Choroid plexus epithelial cell (primary cell): ENCODE results near the gene DEPDC1B.
"Not testable (repeated sequence)": the region's sequence is repeated elsewhere in the genome, so short reads cannot be mapped to it uniquely, and the experiment has no call there.

ENCODE experiments used
- DNase-seq: peaks from one replicate; pipeline ENCODE4 v3.0.0-alpha.2; 2010; ENCODE audit warnings: low read depth
- H3K4me3 ChIP-seq: 2 replicates; pipeline ENCODE4 v1.5.1; 2011; ENCODE audit warnings: low read depth, mild to moderate bottlenecking, control low read depth, low read length, moderate library complexity
- TF ChIP-seq, protein P1 (sequence below): conservative IDR thresholded peaks from 2 replicates; pipeline ENCODE4 v1.5.1; 2011; ENCODE audit warnings: low read depth, mild to moderate bottlenecking, control low read depth, inconsistent platforms, low read length, moderate library complexity

Gene DEPDC1B

DNA sequence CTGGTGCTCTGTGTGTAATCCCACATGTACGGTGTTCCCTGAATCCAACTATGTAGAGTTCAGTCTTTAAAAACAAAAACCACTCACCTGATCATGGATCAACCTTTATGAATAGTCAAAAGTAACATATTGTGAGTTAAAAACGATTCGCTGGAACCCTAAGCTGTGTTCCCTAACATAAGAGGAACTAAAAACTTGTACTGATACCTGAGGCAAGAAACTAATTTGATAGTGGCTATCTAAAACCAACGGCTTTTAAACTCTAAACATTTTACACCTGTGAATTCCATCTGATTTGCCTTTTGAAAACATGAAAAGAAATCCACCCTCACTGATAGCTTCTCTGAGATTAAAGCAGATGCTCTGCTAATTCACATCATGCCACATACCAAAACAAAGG is 101.5 kb downstream of the DEPDC1B start:
- TF ChIP-seq, protein P1, sequence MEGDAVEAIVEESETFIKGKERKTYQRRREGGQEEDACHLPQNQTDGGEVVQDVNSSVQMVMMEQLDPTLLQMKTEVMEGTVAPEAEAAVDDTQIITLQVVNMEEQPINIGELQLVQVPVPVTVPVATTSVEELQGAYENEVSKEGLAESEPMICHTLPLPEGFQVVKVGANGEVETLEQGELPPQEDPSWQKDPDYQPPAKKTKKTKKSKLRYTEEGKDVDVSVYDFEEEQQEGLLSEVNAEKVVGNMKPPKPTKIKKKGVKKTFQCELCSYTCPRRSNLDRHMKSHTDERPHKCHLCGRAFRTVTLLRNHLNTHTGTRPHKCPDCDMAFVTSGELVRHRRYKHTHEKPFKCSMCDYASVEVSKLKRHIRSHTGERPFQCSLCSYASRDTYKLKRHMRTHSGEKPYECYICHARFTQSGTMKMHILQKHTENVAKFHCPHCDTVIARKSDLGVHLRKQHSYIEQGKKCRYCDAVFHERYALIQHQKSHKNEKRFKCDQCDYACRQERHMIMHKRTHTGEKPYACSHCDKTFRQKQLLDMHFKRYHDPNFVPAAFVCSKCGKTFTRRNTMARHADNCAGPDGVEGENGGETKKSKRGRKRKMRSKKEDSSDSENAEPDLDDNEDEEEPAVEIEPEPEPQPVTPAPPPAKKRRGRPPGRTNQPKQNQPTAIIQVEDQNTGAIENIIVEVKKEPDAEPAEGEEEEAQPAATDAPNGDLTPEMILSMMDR, result no peak
- H3K4me3 ChIP-seq, result no peak overlapping the region
- DNase-seq, result no peak

DNA sequence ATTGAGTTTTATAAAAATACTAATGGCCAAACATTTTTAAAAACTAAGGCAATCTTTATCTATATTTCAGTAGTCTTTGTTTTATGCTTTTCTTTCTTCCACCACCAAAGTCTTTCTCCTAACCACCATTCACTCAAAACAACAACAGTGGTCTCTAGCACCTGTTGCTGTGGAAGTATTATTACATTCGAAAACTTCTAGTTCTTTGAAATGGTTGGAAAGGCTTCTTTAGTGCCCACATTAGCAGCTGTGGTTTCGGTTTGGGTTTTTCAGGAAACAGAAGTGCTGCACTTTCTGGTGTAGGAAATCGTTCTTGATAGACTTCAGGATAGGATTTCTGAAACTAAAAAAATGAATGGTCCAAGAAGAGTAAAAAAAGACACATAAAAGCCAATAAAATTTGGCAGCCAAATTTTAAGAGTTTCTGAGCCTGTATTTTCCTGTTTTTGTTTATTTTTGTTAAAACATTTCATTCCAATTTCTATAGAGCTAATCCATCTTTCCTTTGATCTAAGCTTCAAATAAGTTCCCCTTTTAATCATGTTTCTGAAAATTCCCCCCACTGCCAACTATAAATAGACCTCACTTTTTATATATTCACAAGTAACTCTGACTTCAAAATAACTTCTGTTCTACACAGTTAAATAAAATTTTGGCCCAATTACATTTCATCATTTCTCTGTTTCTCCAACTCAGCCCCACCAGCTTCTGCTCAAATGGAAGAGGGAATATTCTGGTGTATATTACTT is 102.2 kb downstream of the DEPDC1B start:
- no peak overlapping the region for H3K4me3 ChIP-seq
- TF ChIP-seq, protein P1, result no peak
- DNase-seq, result no peak

DNA sequence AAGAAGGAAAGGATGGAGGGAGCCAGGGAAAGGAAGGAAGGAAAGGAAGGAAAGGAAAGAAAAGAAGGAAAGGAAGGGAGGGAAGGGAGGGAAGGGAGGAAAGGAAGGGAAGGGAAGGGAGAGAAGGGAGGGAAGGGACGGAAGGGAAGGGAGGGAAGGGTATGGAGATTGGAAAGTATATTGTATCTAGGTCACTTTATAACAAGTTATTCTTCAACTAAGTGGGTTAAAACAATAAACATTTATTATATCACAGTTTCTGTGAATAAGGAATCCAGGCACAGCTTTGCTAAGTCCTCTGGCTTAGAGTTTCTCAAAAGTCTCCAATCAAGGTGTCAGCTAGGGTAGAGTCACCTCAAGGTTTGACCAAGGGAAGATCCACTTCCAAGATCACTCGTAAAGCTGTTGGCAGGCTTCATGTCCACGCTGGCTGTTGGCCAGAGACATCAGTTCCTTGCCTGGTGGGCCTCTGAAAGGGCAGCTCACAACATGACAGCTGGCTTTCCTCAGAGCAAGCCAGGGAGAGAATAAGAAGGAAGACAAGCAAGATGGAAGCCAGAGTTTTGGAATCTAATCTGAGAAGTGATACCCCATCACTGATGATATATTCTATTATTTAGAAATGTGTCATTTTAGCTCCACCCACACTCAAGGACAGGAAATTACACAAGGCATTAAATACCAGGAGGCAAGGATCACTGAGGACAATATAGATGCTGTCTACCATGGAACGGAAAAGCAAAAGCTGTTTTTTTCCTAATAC is 105.1 kb downstream of the DEPDC1B start:
- no peak overlapping the region for H3K4me3 ChIP-seq
- TF ChIP-seq, protein P1, result no peak
- DNase-seq, result peak; percentile 12

DNA sequence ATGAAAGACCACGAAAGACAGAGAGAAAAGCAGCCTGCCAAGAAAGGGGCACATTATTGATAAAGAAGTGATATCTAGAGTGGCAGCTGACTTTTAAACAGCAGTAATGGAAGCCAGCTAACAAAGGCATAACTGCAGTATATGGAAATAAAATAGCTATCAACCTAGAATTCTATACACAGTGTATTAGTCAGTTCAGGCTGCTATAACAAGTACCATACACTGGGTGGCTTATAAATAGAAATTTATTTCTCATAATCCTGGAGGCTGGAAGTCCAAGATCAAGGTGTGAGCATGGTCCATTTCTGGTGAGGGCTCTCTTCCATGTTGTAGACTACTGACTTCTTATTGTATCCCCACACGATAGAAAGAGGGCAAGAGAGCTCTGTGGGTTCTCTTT is 109.8 kb downstream of the DEPDC1B start:
- TF ChIP-seq, protein P1, result no peak
- H3K4me3 ChIP-seq, result no peak overlapping the region
- DNase-seq, result no peak

DNA sequence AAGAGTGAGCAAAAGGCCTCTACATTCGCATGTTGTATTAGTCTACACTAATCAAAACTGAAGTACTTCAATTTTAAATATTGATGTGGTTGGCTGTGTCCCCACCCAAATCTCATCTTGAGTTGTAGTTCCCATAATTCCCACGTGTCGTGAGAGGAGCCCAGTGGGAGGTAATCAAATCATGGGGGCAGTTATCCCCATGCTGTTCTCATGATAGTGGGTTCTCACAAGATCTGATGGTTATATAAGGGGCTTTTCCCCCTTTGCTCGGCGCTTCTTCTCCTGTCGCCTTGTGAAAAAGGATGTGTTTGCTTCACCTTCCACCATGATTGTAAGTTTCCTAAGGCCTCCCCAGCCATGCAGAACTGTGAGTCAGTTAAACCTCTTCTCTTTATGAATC is 112.7 kb downstream of the DEPDC1B start:
- H3K4me3 ChIP-seq, DNase-seq: not testable (repeated sequence)

DNA sequence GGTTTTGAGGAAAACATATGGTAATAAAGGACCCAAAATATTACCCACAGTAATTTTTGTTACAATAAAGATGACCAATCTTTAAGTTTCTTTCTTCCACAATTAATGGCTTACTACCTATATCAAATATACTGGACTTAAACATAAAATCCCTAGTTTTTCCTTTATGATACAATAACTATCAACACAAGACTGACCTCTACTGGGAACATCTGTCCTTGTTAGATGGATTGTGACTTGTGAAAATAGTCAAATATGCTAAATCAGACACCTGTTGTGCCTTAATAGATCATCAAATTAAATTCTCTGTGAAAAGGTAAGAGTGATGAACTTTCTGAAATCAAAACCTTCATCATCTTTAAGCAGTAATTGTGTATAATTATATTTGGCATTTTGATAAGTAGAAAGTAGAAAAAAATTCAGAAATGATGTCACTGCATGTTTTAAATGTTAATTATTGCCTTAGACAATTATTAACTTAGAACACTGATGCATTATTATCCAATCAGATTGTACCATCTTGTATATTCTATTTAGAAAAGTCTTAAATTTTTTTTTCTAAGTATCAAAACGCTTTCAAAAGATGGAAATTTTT is 113.6 kb downstream of the DEPDC1B start:
- TF ChIP-seq, protein P1, result peak; percentile 67
- no peak overlapping the region for H3K4me3 ChIP-seq
- peak; percentile 81 for DNase-seq

DNA sequence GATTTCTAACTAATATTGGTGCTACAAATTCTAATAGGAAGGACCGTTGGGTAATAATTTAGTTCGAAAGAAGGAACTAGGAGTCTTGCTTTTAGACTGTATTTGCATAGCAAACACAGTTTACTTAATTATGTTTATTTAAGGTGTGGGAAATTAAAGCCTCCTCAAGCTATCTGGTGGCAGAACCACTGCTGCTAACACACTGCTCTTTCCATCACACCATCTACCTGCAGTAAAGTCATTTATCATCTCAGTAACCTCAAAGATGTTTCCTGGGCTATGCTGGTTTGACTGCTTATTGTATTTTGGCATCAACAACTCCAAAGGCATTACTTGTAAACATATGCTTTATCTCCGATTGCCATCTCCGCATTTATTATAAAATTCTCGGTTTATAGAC is 114.3 kb downstream of the DEPDC1B start:
- TF ChIP-seq, protein P1, result no peak
- DNase-seq, result no peak
- H3K4me3 ChIP-seq, result no peak overlapping the region
